Measurements from ENCODE around the gene LELP1.
"Not testable (repeated sequence)": the region's sequence is repeated elsewhere in the genome, so short reads cannot be mapped to it uniquely, and the experiment has no call there.

LELP1 gene

DNA sequence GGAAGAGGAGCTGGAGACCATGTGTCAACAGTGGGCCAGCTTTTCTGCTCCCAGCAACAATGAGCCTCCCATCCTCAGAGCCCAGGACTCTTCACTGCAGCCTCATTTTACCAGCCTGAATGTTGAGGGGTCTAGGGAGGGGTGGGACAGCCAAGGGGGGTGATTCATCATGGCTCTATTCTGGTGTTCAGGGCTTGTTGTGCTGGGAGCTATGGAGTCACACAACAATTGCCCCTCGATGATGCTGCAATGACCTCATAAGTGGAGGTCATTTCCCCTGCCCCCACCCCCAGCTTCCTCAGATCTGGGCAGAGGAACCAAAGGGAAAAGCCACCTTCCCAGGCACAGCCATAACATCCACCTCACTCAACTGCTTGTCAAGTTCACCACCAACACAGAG, at the start of gene LELP1:
Gene LELP1 (plus strand): TSS at position 301 of the 400 bp plus-strand sequence. CDS start 1,278 bp downstream, outside the sequence.
- DNase-seq = no peak

DNA sequence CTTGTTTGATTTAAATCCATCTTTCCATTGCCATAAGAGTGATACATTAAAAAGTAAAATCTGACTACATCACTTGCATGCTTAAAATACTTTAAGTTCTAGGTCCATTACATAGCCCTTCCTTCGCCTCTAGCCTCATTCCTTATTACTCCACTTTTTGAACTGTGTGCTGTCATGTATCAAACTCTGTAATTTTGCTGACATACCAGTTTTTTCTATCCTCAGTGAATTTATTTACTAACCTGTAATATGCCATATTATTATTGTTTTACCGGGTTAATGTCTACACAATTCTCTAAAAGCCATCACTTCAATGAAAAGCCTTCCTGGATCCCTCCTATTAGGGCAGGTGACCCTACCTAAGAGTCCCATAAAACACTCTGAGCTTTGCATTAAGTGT, 47.7 kb upstream of the LELP1 start:
- no peak for DNase-seq

DNA sequence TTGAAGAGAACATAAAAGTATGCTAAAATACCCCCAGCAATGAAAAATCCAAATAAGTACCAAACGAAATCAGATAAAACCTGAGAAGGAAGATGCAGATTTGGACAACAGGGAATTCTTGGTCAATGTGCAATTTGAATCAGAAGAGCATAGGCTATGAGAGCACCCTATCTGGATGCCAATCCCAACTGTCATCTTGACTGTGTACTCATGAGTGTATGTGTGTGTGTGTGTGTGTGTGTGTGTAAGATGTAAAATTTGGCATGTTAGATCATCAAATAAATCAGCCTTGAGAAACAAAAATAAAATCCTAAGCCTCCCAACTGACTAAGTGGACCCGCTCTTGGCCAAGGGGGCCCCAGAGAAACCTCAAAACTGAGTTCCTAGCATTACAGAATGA, 34.5 kb upstream of the LELP1 start:
- no peak for DNase-seq

DNA sequence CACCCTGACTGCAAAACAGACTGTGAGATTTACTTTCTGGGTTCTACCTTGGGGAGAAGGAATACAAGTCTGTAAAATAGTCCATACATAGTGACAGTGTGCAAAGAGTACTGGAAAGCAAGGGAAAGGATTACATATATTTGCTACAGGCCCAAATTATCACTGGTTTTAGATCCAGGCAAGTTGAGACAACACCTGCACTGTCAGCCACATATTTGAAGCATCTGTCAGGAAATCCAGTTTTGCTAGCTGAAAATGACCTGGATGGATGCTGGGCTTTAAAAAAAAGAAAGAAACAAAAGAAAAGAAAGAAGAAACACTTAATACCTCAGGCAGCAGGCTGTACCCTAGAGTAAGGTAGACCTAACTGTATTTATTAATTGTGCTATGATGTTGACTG, 28.6 kb upstream of the LELP1 start:
- no peak for DNase-seq

DNA sequence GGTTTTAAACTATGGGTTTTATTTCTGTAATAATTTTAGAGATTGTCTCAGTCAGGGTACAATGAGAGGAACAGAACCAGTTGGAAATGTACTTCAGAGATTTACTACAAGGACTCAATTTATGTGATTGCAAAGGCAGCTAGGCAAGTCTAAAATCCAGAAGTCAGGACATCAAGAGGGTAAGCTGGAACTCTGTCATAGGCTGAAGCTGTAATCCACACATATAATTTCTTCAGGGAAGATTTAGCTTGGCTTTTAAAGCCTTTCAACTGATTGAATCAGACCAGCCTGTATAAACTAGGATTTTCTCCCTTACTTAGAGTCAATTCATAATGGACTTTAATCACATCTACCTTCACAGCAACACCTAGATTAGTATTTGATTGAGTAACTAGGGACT, 24.3 kb upstream of the LELP1 start:
- no peak for DNase-seq

DNA sequence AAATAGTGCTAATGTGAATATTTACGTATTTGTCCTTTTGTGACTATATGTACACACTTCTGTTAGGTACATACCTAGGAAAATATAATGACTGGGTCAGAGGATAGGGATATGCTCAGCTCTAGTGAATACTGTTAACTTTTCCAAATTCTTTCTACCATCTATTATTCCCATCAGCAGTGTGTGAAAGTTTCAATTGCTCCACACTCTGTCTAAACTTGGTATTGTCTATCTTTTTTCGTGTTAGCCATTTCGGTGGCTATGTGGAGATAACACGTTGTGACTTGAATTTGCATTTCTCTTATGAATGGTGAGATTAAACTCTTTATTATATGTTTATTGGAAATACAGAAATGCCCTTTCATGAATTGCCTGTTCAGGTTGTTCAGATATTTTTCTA, 22.7 kb upstream of the LELP1 start:
- no peak for DNase-seq

DNA sequence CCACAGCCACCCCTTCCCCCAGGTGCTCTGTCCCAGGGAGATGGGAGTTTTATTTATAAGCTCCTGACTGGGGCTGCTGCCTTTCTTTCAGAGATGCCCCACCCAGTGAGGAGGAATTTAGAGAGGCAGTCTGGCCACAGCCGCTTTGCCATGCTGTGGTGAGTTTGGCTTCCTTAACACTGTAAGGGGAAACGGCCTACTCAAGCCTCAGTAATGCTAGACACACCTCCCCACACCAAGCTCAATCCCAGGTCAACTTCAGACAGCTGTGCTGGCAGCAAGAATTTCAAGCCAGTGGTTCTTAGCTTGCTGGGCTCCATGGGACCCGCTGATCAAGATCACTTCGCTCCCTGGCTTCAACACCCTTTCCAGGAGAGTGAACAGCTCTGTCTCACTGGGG, 14.9 kb upstream of the LELP1 start:
- not testable (repeated sequence) for DNase-seq

DNA sequence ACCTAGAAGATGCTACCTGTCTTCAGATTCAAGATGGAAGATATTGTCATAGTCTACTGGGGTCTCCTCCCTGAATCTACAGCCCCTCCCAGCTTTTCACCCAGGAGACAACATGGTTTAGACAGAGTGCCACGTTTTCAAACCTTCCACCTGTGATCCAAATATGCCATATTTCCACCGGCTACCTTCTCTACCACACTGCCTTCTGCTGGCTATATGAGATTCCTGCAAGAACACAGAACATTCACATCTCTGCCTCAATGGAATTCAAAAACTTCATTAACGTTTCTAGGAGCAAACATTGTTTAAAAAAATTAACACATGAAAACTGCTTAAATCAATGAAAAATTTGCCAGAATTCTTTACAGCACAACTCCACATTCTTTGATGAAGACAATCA, 12.9 kb upstream of the LELP1 start:
- DNase-seq = no peak

DNA sequence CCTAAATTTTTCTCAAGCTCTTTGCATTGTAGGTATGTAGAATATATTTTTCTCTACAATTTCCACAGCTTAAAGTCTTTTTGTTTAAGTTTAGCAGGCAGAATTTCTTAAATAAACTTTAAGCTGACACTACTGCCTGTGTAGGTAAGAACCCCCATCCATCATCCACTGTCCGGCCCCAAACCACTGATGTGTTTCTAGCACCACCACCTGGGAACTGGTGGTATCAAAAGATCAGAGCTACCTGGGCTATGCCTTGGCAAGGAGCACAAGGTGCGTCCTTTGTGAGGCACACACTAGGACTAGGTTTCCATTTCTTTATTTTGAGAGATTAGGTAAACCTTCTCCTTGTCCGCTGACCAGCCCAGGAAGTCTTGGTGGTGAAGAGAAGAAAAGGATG, 10.5 kb upstream of the LELP1 start:
- no peak for DNase-seq

DNA sequence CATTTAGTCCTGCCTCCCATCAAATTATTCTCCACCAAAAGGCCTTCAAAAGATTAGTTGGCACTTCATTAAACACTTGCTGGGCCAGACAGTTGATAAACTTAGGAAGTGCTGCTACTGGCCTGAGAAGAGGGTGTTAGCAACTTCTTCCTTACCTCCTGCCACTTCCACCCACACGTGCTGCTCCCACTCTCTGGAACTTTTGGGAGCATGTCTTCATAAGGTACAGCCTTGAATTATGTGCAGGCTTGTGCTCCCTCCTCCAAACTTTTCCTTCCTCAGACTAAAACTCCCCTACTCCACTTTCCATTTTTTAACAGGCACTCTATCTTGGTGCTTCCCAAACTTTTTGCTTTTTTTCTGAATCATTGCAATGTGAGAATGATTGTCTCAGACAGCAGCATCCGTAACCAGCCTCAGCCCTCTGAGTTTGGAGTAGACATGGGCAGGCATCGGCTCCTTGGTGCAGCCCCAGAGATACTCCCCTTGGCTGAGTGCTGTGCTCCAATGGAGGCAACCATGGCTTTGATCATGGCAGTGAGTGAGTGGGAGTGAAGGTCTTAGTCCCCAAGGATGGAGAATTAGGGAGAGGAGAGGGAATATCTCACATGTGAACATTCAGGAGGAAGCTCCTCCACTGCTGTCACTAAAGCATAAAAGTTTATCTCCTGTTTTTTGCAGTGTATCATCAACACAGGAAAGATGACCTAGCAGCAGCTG, 8.7 kb upstream of the LELP1 start:
- no peak for DNase-seq

DNA sequence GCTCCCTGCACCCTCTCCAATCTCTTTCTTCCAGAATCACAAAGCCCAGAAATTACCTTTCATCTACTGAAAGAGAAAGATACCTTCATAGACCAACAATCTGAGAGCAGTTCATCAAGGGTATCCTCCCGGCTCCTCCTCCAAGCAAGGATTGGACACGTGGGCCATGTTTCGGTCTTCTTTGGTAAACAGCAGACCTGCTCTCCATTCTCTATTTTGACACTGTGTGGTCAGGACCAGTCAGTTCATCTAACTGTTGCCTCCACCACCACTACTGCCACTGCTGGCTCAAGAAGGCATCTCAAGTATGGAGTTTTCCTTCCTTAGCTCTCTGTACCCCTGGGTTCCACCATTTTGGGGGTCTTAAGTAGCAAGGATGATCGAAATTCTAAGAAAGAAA, 8.0 kb upstream of the LELP1 start:
- no peak for DNase-seq

DNA sequence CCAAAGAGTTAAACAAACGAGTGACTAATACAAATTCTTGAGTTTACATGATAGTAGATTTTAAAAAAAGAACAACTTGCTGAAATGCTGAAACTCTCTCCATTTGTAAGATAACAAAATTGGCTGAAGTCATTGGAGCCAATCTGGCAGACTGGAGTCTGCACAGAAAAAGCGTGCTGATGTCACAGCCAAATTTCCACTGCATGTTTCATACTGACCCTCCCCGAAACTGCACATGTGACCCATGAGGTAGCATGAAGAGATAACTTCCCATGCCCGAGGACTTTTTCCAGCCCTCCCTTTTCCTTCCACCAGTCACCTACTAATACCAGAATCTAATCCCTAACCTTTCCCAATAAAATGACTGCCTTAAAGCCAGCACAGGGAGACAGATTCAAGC, 1.2 kb upstream of the LELP1 start:
- DNase-seq = no peak

DNA sequence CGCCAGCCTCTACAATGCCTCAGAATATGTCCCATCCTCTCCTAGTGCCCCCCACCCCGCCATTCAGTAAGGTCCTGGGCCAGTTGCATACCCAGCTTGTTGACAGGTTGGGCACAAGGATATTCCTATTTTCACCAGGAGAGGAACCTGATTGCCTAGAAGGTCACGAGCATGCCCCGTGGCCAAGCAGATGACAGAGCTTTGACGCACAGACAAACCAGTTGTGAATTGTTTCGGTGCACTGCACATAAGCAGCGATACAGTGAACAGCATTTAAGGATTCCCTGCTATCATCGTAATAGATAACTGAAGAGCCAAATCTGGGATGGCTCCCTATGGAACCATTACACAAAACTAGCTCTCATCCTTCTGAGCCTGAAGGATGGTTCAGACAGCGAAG, 3.4 kb downstream of the LELP1 start:
- DNase-seq = no peak

DNA sequence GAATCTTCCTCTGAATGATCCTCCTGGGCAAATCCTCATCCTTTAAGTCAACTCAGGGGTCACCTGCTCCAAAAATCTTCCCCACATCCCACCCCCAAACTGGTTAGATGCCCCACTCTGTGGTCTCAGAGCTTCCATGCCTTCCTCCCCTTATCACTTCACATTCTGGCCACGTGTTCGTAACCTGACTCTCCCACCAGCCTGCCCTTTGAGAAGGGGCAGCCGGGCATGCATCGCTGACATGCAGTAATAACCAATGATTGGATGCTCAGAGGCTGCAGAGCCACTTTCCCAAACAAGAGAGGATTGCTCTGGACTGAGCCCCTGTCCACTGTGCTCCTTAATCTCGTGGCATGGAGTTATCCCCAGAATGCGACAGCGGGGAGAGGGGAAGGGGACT, 7.0 kb downstream of the LELP1 start:
- no peak for DNase-seq

DNA sequence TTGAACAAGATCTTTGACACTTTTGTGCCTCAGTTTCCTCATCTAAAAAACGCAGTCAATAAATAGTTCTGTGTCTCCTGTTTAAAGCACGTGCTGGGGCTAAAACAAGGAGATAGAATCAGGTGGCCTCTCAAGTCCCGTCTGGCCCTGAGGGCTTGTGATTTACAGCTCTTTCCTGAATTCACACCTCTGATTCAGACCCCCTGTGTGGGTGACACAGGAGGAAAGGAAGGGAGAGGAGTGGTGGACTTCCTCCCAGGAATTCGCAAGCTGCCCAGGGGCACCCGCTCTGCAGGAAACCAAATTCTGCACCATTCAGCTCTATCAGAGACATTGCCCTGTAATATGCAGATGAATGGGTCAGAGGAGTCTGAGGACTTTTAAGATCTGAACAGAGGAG, 9.0 kb downstream of the LELP1 start:
- no peak for DNase-seq

DNA sequence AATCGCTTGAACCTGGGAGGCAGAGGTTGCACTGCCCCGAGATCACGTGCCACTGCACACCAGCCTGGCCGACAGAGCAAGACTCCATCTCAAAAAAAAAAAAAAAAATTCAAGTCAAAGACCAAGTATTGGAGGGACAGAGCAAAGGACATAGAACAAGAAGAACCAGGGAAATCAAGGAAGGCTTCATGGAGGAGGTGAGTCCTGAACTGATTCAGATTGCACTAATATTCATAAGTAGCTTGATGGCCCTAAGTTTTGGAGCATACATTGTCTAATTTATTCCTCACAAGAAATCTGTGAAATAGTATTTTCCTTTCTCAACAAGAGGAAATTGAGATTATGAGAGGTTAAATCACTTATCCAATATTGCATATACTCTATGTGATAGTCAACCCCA, 10.3 kb downstream of the LELP1 start:
- DNase-seq = no peak

DNA sequence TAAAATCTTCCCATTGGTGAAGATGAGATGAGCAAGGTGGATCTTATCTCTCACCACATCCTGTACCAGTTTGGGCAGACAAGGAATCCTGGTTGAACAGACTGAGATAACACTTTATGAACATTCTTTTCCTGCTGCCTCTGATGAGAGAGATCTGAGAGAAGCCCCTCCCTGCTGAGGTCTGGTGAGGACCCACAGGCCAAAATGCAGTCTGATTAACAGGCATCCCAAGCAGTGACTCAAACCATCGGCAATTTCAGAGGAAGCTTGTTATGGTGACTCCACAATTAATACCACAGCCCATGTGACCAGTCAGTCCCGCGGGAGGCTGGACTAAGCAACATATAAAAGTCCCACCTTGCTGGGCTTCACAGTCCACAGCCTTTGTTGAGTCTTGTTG, 14.0 kb downstream of the LELP1 start, which contains the start of gene PRR9:
Gene PRR9 (plus strand): TSS at position 373 of the 400 bp plus-strand sequence. CDS start 561 bp downstream, outside the sequence.
- no peak for DNase-seq

DNA sequence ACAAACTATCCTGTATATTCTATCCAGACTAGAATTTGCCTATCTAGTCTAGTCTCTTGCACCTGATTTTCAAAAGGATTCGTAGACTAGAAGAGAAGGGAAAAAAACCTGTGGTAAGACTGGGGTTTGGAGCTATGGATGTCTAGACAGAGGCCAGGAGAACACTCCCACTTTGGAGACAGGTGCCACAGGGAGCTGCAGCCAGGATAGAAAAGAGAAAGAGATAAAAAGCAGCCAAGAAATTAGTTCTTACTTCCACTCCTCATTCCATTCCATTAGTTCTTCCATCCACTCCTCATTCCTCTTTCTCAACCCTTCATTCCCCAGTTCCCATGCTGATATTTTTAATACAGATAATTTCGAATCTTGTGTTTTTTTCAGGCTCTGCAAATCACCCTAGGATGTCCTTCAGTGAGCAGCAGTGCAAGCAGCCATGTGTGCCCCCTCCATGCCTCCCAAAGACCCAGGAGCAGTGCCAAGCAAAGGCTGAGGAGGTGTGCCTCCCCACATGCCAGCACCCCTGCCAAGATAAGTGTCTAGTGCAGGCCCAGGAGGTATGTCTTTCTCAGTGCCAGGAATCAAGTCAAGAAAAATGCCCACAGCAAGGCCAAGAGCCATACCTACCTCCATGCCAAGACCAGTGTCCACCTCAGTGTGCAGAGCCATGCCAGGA, 14.7 kb downstream of the LELP1 start:
- DNase-seq = no peak

DNA sequence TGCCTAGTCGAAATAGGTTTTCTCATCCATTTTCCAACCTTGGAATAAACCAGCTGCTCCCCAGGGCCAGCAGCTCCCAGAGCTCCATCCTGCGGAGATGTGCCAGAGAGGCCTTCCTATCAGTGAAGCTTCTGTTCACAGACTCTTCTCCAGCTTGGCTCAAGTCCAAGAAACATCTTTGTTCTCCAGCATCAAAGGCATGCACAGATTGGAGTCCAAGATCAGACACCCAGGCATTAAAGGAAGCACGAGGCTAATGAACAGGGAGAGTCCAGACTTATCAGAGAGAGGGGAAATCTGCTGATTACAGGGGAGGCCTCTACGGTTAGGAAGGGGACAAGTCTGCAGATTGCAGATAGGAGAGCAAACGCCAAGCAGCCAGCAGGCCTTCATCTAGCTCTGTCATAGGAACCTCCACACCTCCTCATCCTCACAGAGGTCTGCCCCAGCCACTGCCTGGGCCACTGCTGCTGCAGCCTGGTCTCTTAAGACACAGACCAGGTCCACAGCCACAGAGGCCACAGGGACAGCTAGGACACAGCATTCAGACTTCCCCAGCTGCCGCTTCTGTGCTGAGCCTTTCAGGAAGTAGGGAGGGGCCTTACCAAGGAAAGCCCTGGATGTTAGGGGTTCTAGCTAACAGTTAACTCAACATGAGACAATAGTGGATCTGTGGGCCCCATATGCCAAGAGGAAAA, 17.5 kb downstream of the LELP1 start:
- no peak for DNase-seq

DNA sequence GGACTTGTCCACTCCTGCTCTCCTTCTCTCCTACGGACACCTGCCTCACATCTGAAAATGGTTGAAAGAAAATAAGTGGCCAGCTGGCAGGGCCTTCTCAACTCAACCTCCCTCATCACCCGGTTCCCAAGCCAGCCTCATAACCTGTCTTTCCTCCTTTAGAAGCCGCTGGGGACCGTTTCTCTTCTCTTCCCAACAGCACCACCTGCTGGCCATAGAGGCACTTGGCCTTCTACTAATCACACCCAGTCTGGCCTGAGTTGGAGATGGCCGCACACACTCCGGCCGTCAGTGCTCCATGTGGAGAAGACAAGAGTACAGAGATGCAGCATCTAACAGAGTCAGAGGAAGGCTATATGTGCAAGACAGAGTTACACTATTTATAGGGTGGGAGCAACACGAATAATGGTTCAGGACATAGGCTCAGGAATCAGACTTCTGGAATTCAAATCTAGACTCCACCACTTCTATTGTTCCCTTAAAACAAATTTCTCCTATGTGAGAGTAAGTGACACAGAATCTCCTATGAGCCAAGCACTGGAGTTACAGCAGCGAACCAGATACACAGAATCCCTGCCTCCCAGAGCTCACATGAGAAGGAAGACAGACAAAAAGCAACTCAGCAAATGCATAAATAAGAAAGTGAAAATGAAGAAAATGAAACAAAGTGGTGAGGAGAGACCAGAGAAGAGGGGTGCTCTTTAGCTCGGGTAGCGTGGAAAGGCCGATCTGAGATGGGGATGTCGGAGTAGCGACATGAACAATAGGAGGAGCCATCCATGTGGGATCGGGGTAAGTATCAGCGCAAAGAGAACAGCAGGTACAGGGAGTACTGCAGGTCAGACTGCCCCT, 20.0 kb downstream of the LELP1 start:
- not testable (repeated sequence) for DNase-seq

DNA sequence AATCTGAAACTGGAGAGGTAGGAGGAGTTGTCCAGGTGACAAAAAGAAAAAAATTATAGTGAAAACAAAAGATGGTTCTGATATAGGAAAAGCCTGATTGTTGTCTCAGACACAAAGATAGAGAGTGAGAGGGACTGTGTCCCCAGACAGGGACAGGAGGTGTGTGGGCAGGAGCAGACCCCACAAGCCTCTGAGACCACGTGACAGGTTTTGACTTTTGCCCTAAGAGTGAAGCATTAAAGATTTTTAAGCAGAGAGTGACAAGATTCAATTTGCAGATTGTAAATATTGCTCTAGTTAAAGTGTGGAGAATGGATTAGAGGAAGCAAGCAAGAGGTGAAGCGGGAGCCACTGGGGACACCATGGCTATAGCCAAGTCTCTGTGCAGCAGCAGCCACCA, 24.6 kb downstream of the LELP1 start:
- no peak for DNase-seq

DNA sequence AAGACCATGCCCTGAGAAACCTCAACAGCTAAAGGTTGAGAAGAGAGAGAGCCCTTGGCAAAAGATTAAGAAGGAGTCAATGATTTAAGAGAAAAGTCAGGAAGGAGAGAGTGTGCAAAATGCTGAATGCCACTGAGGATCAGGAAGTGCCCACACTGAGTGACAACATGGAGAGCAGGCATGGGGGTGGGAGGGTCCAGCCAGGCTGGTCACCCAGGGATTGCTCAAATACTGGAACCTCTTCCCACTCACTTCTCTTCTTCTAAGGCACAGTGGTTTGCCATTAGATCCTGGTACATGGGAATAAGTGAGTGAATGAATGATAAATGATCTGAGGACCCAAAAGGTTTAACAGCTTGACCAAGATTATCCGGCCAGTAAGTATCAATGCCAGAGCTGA, 25.3 kb downstream of the LELP1 start:
- DNase-seq = no peak
